Measurements from ENCODE around the gene EME2.

DNA sequence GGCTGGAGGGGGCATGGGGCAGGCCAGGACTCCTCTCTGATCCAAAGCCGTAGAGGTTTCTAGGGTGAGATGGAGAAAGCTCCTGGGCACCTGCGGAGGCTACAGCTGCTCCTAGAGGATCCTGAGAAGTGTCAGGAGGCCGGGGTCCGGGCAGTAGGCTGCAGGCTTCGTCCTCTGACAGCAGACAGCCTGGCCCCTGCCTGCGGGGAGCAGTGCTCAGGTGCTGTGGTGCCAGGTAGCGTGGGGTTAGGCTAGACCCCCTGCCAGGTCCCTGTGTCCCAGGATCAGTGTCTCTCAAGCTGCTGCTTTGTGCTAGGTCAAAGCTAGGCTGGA, 1.8 kb downstream of the EME2 start:
- TF ChIP-seq EZH2 (IDR thresholded peaks at IDR 0.05; ENCODE audit: low read length, missing control alignments) = no peak
- TF ChIP-seq, protein P1, sequence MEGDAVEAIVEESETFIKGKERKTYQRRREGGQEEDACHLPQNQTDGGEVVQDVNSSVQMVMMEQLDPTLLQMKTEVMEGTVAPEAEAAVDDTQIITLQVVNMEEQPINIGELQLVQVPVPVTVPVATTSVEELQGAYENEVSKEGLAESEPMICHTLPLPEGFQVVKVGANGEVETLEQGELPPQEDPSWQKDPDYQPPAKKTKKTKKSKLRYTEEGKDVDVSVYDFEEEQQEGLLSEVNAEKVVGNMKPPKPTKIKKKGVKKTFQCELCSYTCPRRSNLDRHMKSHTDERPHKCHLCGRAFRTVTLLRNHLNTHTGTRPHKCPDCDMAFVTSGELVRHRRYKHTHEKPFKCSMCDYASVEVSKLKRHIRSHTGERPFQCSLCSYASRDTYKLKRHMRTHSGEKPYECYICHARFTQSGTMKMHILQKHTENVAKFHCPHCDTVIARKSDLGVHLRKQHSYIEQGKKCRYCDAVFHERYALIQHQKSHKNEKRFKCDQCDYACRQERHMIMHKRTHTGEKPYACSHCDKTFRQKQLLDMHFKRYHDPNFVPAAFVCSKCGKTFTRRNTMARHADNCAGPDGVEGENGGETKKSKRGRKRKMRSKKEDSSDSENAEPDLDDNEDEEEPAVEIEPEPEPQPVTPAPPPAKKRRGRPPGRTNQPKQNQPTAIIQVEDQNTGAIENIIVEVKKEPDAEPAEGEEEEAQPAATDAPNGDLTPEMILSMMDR (conservative IDR thresholded peaks at IDR 0.05 in 1 of 2, IDR thresholded peaks at IDR 0.05 in 1 of 2; ENCODE audit: low read depth in 1 of 2, low read length in 2 of 2) = no peak
